Measurements from ENCODE around the gene ARHGAP6. TPM values are rescaled to one million over a fixed set of nuclear protein-coding genes. Genes with fewer than 3 reads are reported as not detected.

ARHGAP6 gene
- total and polyA plus RNA-seq, 2 of the 4 experiments (the other 2 are of a cell fraction) = 1.4 to 1.8 TPM

DNA sequence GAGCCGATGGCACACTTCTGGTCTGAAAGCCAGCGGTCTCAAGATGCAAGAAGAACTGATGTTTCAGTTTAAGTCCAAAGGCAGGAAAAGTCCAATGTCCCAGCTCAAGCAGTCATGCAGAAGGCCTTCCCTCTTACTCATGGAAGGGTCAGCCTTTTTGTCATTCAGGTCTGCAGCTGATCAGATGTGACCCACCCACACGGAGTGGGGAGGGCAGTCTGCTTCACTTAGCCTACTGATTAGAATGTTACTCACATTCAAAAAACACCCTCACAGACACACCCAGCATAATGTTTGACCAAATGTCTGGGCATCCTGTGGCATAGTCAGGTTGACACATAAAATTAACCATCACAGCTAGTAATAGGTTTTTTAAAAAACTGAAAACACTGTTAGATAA, 548.0 kb downstream of the ARHGAP6 start:
- Histone ChIP-seq H2AK9ac (replicated peaks; ENCODE audit: low read depth, low read length, poor library complexity) (no peak overlapping the region), H2BK120ac (ENCODE audit: low read depth, low read length) (no peak overlapping the region), H4K20me1 (ENCODE audit: insufficient read depth, low read length) (no peaks in the 10 kb centered on the region), H3K4me2 (ENCODE audit: low read depth, low read length) (no peak overlapping the region), H2BK20ac (ENCODE audit: low read depth, low read length) (no peak overlapping the region), H2AK5ac (ENCODE audit: low read depth, low read length) (no peak overlapping the region), H3K9me1 (ENCODE audit: insufficient read depth, low read length) (no peaks in the 10 kb centered on the region), H3K27me3 (ENCODE audit: control insufficient read depth, insufficient read depth, low read length) (no peaks in the 10 kb centered on the region), H3K9ac (ENCODE audit: low read depth, low read length) (no peak overlapping the region), H2BK15ac (ENCODE audit: low read depth, low read length) (no peak overlapping the region), H3K56ac (ENCODE audit: extremely low read depth, insufficient read depth, low read length) (no peak overlapping the region), H3K9me3 (ENCODE audit: control insufficient read depth, insufficient read depth, low read length) (no peaks in the 10 kb centered on the region), H4K91ac (ENCODE audit: insufficient read depth, low read depth, low read length) (no peak overlapping the region), H3K14ac (replicated peaks; ENCODE audit: low read depth, low read length) (no peak overlapping the region), H4K5ac (ENCODE audit: low read depth, low read length) (no peak overlapping the region), H3K18ac (ENCODE audit: low read depth, low read length) (peak overlapping the region; percentile 17; the same call in 1 of the 2 replicates), H3K27ac (ENCODE audit: insufficient read depth, low read length) (no peak overlapping the region), H3K4me3 (ENCODE audit: insufficient read depth, low read depth, low read length) (no peak overlapping the region), H3K79me1 (ENCODE audit: low read depth in 1 of 2, low read length in 2 of 2) (peaks cover 5 to 12% of the 10 kb centered on the region in 2 experiments; a peak in 3 of 4 replicates), H3K4me1 (ENCODE audit: control insufficient read depth, insufficient read depth, low read length) (peaks cover 8% of the 10 kb centered on the region; the same call in 1 of the 2 replicates), H4K8ac (ENCODE audit: low read depth in 2 of 2, low read length in 2 of 2) (no peak overlapping the region), H3K23ac (ENCODE audit: low read depth, low read length) (no peak overlapping the region), H2BK5ac (ENCODE audit: low read depth, low read length, poor library complexity, severe bottlenecking) (peak overlapping the region; percentile 0), H3K4ac (ENCODE audit: low read depth, low read length) (no peak overlapping the region), H2AFZ (replicated peaks; ENCODE audit: low read length, poor library complexity) (no peak overlapping the region), H3K36me3 (ENCODE audit: control insufficient read depth, insufficient read depth, low read length) (peaks cover 40% of the 10 kb centered on the region)
- DNase-seq (no peak), ATAC-seq (ENCODE audit: low read depth) (no peak)
- ChIA-PET POLR2A (ENCODE audit: unreplicated experiment) (no interaction called here), CTCF (no interaction called here)
- intact Hi-C loops (cut with micrococcal nuclease) = no loop called here
- BruUV-seq (replicated peaks) = no TSS peak
- WGBS, 2 experiments (ENCODE audit: extremely low coverage in 2 of 2, insufficient read length in 1 of 2) = 60% methylated on average over 2 of the region's 3 CpGs; no CpG with 5 or more reads in 1 of the 2 experiments
- dilution Hi-C loops (cut with HindIII; ENCODE audit: low sequenced_read_pairs, unreplicated experiment) = no loop called here
- in situ Hi-C loops (cut with MboI; ENCODE audit: low sequenced_read_pairs) = no loop called here
- TF ChIP-seq RAD21 (IDR thresholded peaks at IDR 0.05; ENCODE audit: low read length) = no peak
- TF ChIP-seq, protein P1, sequence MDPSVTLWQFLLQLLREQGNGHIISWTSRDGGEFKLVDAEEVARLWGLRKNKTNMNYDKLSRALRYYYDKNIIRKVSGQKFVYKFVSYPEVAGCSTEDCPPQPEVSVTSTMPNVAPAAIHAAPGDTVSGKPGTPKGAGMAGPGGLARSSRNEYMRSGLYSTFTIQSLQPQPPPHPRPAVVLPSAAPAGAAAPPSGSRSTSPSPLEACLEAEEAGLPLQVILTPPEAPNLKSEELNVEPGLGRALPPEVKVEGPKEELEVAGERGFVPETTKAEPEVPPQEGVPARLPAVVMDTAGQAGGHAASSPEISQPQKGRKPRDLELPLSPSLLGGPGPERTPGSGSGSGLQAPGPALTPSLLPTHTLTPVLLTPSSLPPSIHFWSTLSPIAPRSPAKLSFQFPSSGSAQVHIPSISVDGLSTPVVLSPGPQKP (IDR thresholded peaks at IDR 0.05; ENCODE audit: borderline replicate concordance, low read depth, low read length) = no peak
- TF ChIP-seq FOS (IDR thresholded peaks at IDR 0.05; ENCODE audit: low read depth, low read length) = no peak
- TF ChIP-seq RFX5 (IDR thresholded peaks at IDR 0.05; ENCODE audit: low read depth, low read length) = no peak
- no peak for TF ChIP-seq CHD1 (IDR thresholded peaks at IDR 0.05; ENCODE audit: low read depth, low read length)
- no peak for TF ChIP-seq POLR2A (IDR thresholded peaks at IDR 0.05; ENCODE audit: low read depth, low read length)
- TF ChIP-seq SMC3 (IDR thresholded peaks at IDR 0.05; ENCODE audit: low read depth, low read length) = no peak
- no peak for TF ChIP-seq MXI1 (IDR thresholded peaks at IDR 0.05; ENCODE audit: borderline replicate concordance, low read depth, low read length)
- no peak for TF ChIP-seq BHLHE40 (IDR thresholded peaks at IDR 0.05; ENCODE audit: low read depth, low read length)
- TF ChIP-seq MAZ (IDR thresholded peaks at IDR 0.05; ENCODE audit: borderline replicate concordance, low read depth, low read length) = no peak
- no peak for TF ChIP-seq NFE2L2 (IDR thresholded peaks at IDR 0.05; ENCODE audit: low read depth, low read length)
- TF ChIP-seq, protein P2, sequence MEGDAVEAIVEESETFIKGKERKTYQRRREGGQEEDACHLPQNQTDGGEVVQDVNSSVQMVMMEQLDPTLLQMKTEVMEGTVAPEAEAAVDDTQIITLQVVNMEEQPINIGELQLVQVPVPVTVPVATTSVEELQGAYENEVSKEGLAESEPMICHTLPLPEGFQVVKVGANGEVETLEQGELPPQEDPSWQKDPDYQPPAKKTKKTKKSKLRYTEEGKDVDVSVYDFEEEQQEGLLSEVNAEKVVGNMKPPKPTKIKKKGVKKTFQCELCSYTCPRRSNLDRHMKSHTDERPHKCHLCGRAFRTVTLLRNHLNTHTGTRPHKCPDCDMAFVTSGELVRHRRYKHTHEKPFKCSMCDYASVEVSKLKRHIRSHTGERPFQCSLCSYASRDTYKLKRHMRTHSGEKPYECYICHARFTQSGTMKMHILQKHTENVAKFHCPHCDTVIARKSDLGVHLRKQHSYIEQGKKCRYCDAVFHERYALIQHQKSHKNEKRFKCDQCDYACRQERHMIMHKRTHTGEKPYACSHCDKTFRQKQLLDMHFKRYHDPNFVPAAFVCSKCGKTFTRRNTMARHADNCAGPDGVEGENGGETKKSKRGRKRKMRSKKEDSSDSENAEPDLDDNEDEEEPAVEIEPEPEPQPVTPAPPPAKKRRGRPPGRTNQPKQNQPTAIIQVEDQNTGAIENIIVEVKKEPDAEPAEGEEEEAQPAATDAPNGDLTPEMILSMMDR (conservative IDR thresholded peaks at IDR 0.05; ENCODE audit: low read depth, low read length) = no peak
- TF ChIP-seq, protein P3, sequence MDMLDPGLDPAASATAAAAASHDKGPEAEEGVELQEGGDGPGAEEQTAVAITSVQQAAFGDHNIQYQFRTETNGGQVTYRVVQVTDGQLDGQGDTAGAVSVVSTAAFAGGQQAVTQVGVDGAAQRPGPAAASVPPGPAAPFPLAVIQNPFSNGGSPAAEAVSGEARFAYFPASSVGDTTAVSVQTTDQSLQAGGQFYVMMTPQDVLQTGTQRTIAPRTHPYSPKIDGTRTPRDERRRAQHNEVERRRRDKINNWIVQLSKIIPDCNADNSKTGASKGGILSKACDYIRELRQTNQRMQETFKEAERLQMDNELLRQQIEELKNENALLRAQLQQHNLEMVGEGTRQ (IDR thresholded peaks at IDR 0.05; ENCODE audit: low read depth, low read length) = no peak
- no peak for TF ChIP-seq MAFK (IDR thresholded peaks at IDR 0.05; ENCODE audit: low read depth, low read length)
- TF ChIP-seq RCOR1 (IDR thresholded peaks at IDR 0.05; ENCODE audit: insufficient replicate concordance, low read length) = no peak
- no peak for TF ChIP-seq CEBPB (IDR thresholded peaks at IDR 0.05; ENCODE audit: low read depth, low read length)
